Measurements from ENCODE around the gene GALNT2. TPM values are rescaled to one million over a fixed set of nuclear protein-coding genes. Genes with fewer than 3 reads are reported as not detected.

GALNT2 gene
- total RNA-seq, 2 experiments from 2014 or later, result 48.2 to 51.0 TPM

DNA sequence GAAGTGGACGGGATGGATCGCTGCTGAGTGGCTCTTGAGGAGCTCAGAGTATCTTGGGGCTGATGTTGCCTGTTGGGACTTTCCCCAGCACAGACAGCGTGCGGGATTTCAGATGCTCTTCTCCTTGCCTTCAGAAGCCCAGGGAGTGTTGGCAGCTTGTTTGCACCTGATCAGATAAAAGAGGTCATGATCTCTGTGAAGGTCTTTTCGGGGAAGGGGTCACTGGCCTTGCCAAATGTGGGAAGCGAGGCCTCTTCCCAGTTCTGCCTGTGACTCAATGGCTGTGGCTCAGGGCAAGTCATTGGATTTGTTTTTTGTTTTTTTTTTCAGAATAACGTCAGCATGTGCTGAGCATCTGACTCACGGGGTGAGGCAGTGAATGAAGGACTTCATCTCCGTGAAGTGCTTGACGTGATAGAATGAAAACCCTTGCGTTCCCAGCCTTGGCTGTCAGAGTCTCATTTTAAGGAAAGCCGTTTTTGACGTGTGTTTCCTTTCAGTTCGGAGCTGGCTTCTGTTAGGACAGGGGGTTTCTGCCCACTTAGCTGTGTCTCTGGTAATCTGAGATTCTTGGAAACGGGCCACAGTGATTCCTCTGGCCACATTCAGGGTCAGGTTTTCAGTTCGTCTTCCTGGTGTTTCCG lies 46.7 kb downstream of the GALNT2 start:
- Mint-ChIP-seq H3K27ac (no peak overlapping the region), H3K27me3 (no peaks in the 10 kb centered on the region), H3K36me3 (ENCODE audit: low read depth) (peaks cover 34% of the 10 kb centered on the region), H3K4me3 (no peak overlapping the region), H3K9me3 (ENCODE audit: low read depth) (no peaks in the 10 kb centered on the region), H3K4me1 (peaks cover 74% of the 10 kb centered on the region)
- ChIA-PET CTCF (interaction anchor here (0.6 to 2.1 kb wide), 7 partner anchors 9 to 1284 kb away, joined by 3 to 7 read pairs (median 3); no protein-coding TSS in a partner anchor), POLR2A (no interaction called here)
- no peak for DNase-seq
- intact Hi-C loops (cut with DNase I, micrococcal nuclease), result loop anchor here in 1 of 2 experiments (5.0 kb wide), 2 partner anchors 54 to 129 kb away; no protein-coding TSS in a partner anchor
- ATAC-seq, result no peak

DNA sequence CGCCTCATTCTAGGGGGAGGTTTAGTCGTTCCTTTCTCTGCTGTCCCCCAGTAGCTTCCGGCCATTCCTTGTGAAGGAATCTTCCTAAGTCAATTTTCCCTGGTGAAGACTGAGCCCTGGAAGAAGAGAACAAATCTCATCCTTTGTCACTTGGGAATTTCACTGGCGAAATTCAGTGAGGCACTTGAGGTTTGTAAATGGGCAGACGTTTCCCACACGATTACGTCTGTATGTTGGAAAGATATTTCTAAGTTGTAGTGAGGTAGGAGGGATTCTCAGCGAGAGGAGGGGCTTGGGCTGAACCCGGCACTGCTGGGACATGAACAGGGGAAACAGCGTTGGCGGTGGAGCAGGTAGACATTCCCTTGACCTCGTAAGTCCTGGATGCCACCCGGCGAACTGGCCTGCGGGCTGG lies 47.2 kb downstream of the GALNT2 start:
- peaks cover 35% of the 10 kb centered on the region for H3K36me3 Mint-ChIP-seq (ENCODE audit: low read depth)
- CTCF ChIA-PET, result interaction anchor here (0.6 to 2.1 kb wide), 4 partner anchors 10 to 1285 kb away, joined by 3 to 7 read pairs (median 3); no protein-coding TSS in a partner anchor
- no peak for ATAC-seq

DNA sequence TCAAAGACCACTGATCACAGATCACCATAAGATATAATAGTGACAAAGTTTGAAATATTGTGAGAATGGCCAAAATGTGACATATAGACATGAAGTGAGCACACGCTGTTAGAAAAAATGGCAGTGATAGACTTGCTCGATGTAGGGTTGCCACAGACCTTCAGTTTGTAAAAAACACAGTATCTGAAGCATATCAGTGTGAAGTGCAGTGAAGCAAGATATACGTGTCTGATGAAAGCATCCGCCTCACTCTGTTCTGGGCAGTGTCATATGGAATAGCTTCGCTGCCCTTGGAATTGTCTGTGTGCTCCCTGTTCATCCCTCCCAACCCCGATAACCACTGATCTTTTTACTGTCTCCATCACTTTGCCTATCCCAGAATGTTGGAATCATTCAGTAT lies 50.7 kb downstream of the GALNT2 start:
- Mint-ChIP-seq H3K36me3 (ENCODE audit: low read depth) (peaks cover 47% of the 10 kb centered on the region), H3K9me3 (ENCODE audit: low read depth) (no peaks in the 10 kb centered on the region), H3K4me1 (peaks cover 45% of the 10 kb centered on the region), H3K27ac (no peak overlapping the region), H3K27me3 (no peaks in the 10 kb centered on the region), H3K4me3 (no peak overlapping the region)
- CTCF ChIA-PET, result no interaction called here
- POLR2A ChIA-PET, result no interaction called here
- DNase-seq (no peak), ATAC-seq (no peak)
- intact Hi-C loops (cut with DNase I, micrococcal nuclease), result no loop called here

More for the DNA sequence above, 47.2 kb downstream of the GALNT2 start:
- peaks cover 68% of the 10 kb centered on the region for H3K4me1 Mint-ChIP-seq
- no peaks in the 10 kb centered on the region for H3K9me3 Mint-ChIP-seq (ENCODE audit: low read depth)
- no peak overlapping the region for H3K4me3 Mint-ChIP-seq
- intact Hi-C loops (cut with DNase I, micrococcal nuclease), result loop anchor here in 1 of 2 experiments (5.0 kb wide), 2 partner anchors 53 to 128 kb away; no protein-coding TSS in a partner anchor
- no peak for DNase-seq
- POLR2A ChIA-PET, result no interaction called here
- H3K27ac Mint-ChIP-seq, result no peak overlapping the region
- H3K27me3 Mint-ChIP-seq, result no peaks in the 10 kb centered on the region

DNA sequence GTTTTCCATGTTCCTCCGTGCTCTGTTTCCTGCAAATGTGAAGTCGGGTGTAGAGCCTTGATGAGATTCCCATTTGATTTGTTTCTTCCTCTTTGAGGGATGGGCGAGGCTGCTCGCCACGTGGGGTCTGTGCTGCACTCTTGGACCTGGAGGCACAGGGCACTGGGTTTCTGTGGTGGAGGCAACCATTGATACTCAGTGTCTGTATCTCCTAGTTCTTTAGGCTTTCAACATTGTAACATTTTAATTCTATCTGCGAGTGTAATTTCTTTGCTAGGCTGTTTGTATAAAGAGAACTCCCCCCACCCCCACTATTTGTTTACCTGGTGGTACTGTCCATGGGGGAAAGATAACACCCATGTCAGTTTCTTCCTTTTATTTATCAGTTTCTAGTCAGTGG lies 52.3 kb downstream of the GALNT2 start:
- H3K9me3 Mint-ChIP-seq (ENCODE audit: low read depth), result no peaks in the 10 kb centered on the region
- CTCF ChIA-PET, result interaction anchor here (1.3 to 2.0 kb wide), 3 partner anchors 10 to 64 kb away, joined by 3 to 6 read pairs (median 3); no protein-coding TSS in a partner anchor
- H3K4me3 Mint-ChIP-seq, result no peak overlapping the region
- ATAC-seq (no peak), DNase-seq (no peak)
- no peak overlapping the region for H3K27ac Mint-ChIP-seq
- intact Hi-C loops (cut with DNase I, micrococcal nuclease), result no loop called here
- POLR2A ChIA-PET, result no interaction called here
- peaks cover 51% of the 10 kb centered on the region for H3K4me1 Mint-ChIP-seq
- peaks cover 41% of the 10 kb centered on the region for H3K36me3 Mint-ChIP-seq (ENCODE audit: low read depth)
- no peaks in the 10 kb centered on the region for H3K27me3 Mint-ChIP-seq

DNA sequence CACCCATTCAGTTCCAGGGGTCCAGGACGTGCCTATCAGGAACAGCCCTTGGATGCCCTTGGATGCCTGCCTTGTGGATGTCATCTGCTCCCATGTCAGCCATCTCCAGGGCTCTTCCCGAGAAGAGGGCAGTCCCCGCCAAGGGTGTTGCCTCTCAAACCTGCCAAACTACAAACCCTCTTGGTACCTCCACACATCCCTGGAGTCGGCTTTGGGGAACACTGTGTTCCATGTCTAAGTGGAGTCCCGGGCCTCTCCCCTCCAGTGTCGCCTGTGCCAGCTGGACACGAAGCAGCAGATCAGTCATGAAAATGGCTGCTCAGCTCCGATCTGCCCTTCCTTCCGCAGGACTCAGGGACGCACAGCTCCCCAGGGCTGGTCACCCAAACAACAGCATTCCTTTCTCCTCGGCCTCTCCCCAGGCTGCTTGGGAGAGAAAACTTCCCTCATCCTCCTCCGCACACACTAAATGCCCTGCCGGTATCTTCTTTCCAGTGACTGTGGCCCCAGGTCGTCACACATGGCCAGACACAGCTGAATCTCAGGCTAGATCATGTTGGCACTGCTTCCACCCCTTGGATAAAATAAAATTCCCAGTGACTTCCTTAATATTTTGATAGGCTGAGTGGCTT lies 53.4 kb downstream of the GALNT2 start:
- POLR2A ChIA-PET, result no interaction called here
- no peak for ATAC-seq
- Mint-ChIP-seq H3K27ac (peak overlapping the region; percentile 29), H3K4me3 (no peak overlapping the region), H3K27me3 (no peaks in the 10 kb centered on the region), H3K36me3 (ENCODE audit: low read depth) (peaks cover 37% of the 10 kb centered on the region), H3K4me1 (peaks cover 60% of the 10 kb centered on the region), H3K9me3 (ENCODE audit: low read depth) (no peaks in the 10 kb centered on the region)
- CTCF ChIA-PET, result interaction anchor here (0.5 to 2.0 kb wide), 10 partner anchors 8 to 116 kb away, joined by 3 to 7 read pairs (median 3); no protein-coding TSS in a partner anchor
- no peak for DNase-seq
- intact Hi-C loops (cut with DNase I, micrococcal nuclease), result no loop called here

DNA sequence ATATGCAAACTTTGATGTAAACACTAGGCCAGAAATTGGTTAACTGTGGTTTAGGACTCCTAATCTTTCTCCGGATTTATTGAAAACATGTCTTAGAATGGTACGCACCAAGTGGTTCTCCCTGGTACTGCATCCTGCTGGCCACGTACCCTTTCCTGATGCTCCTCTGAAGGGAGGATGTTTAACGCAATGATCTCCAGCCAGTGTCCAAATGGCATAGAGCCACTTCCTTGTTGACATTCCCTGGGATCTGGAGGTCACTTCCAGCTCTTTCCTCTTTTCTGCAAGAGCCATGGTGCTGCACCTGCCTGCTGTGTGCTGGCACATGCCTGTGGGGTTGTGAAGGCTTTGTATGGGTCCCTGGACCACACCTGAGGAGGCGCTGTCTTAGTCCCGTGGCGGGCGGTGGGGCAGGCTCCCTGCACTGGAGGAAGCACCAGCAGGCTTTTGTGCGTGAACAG lies 53.9 kb downstream of the GALNT2 start:
- ChIA-PET POLR2A (no interaction called here), CTCF (interaction anchor here (0.7 to 2.0 kb wide), 8 partner anchors 8 to 28 kb away, joined by 3 to 7 read pairs (median 3); no protein-coding TSS in a partner anchor)
- Mint-ChIP-seq H3K36me3 (ENCODE audit: low read depth) (peaks cover 32% of the 10 kb centered on the region), H3K27me3 (no peaks in the 10 kb centered on the region), H3K4me1 (peaks cover 62% of the 10 kb centered on the region), H3K27ac (peak overlapping the region; percentile 29), H3K4me3 (no peak overlapping the region), H3K9me3 (ENCODE audit: low read depth) (no peaks in the 10 kb centered on the region)
- intact Hi-C loops (cut with DNase I, micrococcal nuclease), result no loop called here
- ATAC-seq (no peak), DNase-seq (peak; percentile 48)

DNA sequence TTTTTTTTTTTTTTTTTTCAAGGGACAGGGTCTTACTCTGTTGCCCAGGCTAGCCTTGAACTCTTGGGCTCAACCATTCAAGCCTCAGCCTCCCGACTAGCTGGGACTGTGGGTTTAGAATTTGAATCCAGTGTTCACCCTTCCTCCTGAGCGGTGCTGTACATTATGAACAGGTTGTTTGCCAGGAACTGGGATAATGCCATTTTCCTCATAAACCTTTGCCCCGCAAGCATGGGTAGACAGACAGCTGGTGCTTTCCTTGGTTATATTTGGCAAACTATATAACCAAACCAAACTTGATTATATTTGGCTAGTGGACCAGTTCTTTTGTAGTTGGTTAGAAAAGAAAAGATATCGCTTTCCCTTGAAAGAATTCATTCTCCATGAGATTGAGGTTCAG lies 54.9 kb downstream of the GALNT2 start:
- ChIA-PET CTCF (interaction anchor here (0.8 to 2.1 kb wide), 5 partner anchors 9 to 92 kb away, joined by 3 to 7 read pairs (median 4); no protein-coding TSS in a partner anchor), POLR2A (interaction anchor here (1.3 kb wide), 1 partner anchor 12 kb away, joined by 6 read pairs; no protein-coding TSS in a partner anchor)

DNA sequence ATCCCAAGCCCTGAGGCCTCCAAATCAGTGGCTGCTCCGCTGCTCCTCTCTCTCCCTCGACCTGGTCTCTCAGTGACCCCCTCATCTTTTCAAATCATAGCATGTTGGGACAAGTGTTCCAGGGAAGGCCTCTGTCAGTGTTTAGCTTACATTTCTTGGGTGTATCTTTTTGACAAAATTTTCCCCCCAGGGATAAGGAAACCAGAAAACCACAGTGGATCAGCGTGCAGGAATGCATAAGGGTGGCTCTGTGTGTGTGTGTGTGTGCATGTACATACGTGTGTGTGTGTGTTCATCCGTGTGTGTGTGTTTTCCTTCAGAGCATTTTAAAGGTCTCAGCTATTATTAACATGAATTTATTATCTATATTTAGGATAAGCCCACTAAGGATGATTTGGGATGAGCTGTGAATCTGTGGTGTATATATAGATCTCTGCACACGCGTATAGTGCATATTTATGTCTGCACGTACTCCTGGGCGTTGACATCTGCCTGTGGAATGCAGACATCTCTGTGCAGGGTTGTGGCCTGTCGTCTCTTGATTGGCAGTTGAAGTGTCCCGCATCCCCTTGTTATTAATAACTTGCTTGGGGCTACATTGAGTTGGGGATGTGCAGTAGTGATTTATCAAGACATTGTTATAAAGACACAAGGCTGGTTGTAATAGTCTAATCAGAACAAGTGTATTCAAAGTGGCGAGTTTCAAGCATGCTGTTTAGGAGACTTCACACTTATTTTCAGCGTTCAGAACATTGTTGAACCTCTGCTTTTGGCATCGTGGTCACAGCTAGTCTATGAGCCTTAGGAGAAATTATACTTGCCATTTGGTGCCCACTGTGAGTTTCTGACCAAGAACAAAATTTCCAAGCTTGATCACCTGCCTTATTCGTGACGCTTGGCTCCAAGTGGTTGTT lies 55.6 kb downstream of the GALNT2 start:
- ChIA-PET POLR2A (interaction anchor here (1.1 to 1.3 kb wide), 3 partner anchors 13 to 56 kb away, joined by 3 to 6 read pairs (median 6); partner anchors contain the start of gene GALNT2), CTCF (interaction anchor here (0.8 to 2.1 kb wide), 6 partner anchors 10 to 92 kb away, joined by 3 to 7 read pairs (median 4); no protein-coding TSS in a partner anchor)
- Mint-ChIP-seq H3K36me3 (ENCODE audit: low read depth) (peaks cover 21% of the 10 kb centered on the region), H3K9me3 (ENCODE audit: low read depth) (no peaks in the 10 kb centered on the region), H3K27ac (no peak overlapping the region), H3K27me3 (no peaks in the 10 kb centered on the region), H3K4me1 (peaks cover 66% of the 10 kb centered on the region), H3K4me3 (no peak overlapping the region)
- intact Hi-C loops (cut with DNase I, micrococcal nuclease), result loop anchor here (1.0 kb wide), 2 partner anchors 12 to 17 kb away; no protein-coding TSS in a partner anchor
- ATAC-seq (no peak), DNase-seq (no peak)

More for the DNA sequence above, 54.9 kb downstream of the GALNT2 start:
- ATAC-seq (no peak), DNase-seq (no peak)
- Mint-ChIP-seq H3K9me3 (ENCODE audit: low read depth) (no peaks in the 10 kb centered on the region), H3K4me1 (peaks cover 65% of the 10 kb centered on the region), H3K4me3 (no peak overlapping the region), H3K27me3 (no peaks in the 10 kb centered on the region), H3K36me3 (ENCODE audit: low read depth) (peaks cover 24% of the 10 kb centered on the region), H3K27ac (no peak overlapping the region)
- intact Hi-C loops (cut with DNase I, micrococcal nuclease), result no loop called here

DNA sequence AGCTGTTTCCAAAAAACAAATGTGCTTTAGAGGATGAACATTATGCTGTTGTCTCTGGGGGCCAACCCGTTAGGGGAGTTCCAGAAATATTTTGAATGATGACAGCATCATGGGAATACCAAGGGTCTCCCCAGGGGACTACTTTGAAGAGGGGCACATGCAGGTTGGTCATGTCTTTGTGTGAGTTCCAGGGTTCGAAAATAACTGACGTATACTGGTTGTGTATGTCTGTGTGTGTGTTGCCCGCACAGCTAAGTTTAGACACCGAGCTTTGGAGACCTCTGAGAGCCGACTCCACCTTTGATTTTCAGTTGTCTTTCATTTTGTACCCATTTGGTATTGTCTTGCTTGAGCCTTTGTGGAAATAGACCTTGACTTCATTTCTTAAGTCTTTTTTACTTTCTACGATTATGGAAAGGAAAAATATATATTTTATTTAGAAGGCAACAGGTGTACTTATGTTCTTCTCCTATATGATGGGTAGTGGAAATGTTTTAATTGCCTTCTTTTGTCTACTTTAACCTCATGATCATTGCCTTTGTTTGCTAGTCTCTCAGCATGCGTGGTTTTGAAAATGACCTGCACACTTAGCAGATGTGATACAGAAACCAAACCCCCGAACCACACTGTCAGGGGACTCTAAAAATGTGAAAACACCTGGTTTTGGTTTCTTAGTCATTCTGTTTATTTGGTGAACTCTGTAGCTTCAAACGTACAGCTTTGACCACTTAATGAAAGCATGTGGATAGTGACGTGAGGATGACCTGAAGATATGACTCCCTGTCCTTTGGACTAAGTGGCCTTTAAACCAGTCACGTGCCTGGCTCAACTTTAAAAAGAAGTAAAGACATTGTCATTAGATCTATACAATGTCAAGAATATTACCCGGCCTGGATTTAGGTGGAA lies 56.5 kb downstream of the GALNT2 start:
- H3K36me3 Mint-ChIP-seq (ENCODE audit: low read depth), result peaks cover 18% of the 10 kb centered on the region
- no peak overlapping the region for H3K4me3 Mint-ChIP-seq
- ChIA-PET CTCF (interaction anchor here (0.6 to 2.1 kb wide), 8 partner anchors 10 to 576 kb away, joined by 3 to 7 read pairs (median 4); no protein-coding TSS in a partner anchor), POLR2A (interaction anchor here (1.1 to 1.3 kb wide), 2 partner anchors 14 to 57 kb away, joined by 3 to 6 read pairs; partner anchors contain the start of gene GALNT2)
- ATAC-seq, result peak; percentile 49
- H3K9me3 Mint-ChIP-seq (ENCODE audit: low read depth), result no peaks in the 10 kb centered on the region
- H3K4me1 Mint-ChIP-seq, result peaks cover 69% of the 10 kb centered on the region
- peak overlapping the region; percentile 53 for H3K27ac Mint-ChIP-seq
- intact Hi-C loops (cut with DNase I, micrococcal nuclease), result loop anchor here (1.0 kb wide), 2 partner anchors 13 to 18 kb away; no protein-coding TSS in a partner anchor
- peak; percentile 57 for DNase-seq
- no peaks in the 10 kb centered on the region for H3K27me3 Mint-ChIP-seq
